HG02973 (cell line): ENCODE results near the gene SLN.

Source experiments
- ATAC-seq: cut with Tn5 transposase; IDR thresholded peaks from one replicate; pipeline ENCODE4 v1.9.1; 2021; ENCODE audit warnings: moderate library complexity; ENCODE audit not compliant: unreplicated experiment

Gene SLN

DNA sequence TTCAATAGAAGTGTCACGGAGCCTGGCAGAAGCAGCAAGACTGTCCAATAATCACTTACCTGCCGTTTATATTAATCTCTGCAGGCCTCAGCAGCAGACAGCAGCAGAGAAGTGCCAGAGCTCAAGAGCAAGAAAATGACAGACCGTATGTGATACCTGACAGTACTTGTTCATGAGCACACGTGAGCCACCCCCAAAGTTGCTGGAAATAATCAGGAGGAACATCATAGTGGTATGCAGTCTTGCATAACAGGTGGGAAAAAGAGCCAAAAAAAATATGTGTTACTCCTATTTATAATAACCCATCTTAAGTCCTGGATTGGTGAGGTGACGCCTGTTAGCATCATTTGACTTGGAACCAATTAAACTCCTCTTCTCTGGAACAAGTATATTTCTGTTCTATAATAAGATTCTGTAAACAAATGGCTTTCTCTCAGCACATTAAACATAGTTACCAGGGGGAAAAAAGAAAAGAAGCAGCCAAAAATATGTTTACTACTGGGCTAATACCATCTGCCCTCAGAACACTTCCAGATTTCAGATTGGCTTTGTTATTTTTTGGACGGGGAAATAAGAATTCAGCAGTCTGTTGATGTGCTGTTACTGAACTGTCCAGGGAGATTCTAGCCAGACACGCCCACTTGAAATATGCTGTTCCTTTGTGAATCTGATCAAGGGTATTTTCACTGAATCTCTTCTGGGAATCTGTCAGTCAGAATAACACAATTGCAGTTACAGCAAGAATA, 7.9 kb upstream of the SLN start:
- ATAC-seq, result no peak

DNA sequence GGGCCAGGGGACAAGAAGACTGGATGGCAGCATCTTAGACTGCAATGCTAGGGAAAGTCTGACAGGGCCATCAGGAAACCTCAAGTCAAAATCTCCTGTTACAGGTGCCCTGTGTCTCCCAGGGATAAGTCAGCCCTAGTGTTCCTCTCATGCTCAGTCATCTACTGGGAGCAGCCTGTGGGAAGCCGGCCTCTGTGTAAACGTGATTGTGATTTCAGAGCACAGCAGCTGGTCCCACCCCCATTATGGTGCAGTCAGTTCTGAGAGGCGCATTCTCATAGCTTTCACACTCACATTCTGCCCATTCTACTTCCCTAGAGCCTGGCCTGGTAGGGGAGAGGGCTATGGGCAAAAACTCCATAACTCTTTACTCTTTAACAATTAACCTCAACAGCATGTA, 7.2 kb upstream of the SLN start:
- no peak for ATAC-seq

DNA sequence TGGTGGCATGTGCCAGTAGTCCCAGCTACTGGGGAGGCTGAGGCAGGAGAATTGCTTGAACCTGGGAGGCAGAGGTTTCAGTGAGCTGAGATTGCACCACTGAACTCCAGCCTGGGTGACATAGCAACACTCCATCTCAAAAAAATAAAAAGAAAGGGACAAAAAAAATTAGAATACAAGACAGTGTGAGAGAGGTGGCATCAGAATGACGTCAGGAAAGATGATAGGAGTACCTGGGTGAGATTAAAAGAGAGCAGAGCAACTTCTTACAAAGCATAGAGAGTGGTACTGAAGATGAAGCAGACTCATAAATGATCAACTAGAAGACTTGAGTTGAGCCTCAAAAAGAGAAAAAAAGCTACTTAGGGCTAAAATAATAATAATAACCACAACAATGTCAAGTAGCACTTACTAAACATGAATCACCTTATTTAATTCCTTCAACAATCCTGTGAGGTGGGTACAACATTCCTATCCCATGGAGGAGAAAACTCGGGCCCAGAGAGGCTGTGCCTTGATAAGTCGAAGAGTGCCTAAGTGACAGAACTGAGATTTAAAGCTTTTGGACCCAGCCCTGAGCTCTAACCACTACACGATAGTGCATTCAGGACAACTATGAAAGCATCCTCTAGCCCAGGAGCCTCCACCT, 5.2 kb upstream of the SLN start:
- no peak for ATAC-seq

DNA sequence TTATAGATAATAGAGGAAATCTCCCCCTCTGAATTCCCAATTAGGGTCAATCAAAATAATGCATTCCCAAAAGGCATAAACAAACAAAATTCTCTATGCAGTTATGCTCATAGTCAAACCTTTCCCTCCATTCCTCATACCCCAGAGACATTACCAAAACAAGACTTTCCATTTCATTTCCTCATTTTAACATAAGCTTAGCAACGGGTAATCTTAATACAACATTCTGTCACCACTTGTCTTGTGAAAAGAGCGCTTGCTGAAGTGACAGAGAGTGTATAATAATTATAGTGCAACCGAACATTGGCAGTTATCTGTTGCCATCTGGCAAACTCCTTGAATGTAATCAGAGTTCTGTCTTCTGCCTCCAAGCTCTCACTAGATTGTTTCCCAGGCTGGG, 1.2 kb upstream of the SLN start:
- no peak for ATAC-seq

DNA sequence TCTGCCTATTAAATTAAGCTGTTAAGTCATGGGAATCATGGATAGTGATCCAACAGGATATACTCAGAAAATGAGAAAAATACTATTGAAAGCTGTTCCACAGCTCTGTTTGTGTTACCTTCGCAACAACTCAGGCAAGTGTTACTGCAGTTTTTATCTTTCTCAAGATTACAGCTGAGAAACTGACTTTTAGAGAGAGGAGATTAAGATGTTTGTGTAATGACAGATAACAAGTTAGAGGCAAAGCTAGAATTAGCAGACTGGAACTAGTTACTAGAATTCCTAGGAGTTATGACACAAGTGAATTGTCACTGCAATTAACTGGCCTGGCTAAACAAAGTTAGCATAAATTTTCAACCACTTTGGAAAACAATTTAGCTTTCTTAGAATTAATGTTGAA, 1.6 kb downstream of the SLN start:
- ATAC-seq, result no peak

DNA sequence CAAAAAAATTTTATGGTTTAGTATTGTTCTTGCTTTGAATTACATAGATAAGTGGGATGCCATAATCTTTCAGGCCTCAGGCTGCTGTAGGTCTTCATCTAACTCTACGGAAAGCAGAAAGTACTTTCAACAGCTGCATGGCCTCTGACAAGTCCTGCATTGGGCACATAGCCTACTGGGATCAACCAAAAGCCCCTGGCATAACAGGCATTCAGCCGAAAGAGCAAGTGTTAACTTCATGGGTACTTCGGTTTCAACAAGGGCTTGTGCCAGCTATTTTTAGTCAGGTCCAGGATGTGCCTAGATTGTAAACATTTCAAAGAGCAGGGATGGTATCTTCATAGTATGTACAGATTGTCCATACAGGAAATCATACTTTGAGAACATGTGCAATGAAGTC, 3.1 kb downstream of the SLN start:
- no peak for ATAC-seq

DNA sequence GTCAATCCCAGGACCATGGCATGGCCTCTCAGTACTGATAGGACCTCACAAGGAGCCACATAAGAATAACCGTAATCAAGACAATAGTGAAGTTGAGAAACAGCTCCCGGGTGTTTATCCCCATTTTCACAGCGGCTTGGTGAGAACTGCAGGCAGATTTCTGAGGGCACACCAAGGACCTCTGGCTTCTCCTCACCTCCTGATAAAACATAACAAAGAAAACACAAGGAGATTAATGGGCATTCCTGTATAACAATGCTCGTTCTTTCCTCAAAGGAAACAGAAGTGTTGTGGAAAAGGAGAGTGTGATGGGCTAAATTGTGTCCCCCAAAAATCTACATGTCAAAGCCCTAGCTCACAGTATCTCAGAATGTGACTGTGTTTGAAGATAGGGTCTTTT, 4.0 kb downstream of the SLN start:
- ATAC-seq, result no peak

DNA sequence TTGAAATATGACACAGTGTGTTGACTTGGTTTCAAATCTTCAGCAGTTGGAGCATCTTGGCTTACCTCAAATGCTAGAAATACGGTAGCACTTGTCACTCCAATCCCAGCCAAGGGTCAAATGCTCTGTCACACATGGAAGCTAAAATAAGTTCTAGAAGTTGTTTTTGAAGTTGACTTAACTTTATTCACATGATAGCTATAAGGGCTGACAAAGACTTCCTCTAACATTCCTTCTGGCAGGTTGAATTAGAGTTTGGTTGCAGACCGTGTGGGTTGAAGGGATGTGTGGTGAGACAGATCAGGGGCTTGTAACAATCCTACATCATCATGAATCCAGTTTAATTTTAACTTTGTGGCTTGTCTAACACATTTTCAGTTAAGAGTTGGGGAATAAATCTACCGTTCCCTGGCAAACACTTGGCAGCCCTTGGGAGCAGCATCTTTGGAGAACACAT, 4.6 kb downstream of the SLN start:
- no peak for ATAC-seq

DNA sequence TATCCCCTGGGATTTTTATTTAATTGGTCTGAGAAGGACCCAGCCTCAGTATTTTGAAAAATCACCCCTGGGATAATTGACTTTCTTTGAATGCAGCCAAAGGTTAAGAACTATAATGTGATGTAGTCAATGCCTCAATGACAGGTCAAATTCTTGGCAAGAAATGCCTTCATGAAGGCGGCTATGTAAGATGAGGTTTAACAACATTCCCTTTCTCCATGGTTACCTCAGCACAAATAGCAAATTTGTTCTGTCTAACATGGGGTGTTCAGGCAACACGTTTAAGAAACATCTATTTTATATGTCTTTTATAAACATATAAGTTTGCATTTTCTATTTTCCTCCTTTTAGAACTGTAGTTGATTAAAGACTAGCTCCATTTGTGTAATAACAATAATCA, 5.3 kb downstream of the SLN start:
- no peak for ATAC-seq

DNA sequence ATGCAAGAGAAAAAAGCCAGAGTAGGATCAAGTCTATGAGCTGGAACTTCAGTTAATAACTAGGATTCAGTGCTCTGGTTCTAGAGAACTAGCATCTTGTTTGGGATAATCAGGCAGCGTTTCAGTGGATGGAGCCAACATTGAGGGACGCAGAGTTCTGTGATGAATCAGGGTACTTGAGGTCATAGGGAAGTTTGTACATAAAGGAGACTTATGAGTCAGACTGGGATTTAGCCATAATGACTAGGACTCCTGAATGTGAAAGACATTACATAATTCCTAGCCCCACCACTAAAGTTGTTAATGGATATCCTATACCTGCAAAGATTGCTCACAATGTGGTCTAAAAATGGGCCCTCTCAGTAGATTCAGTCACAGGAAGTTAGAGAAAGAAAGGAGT, 6.8 kb downstream of the SLN start:
- ATAC-seq, result no peak

DNA sequence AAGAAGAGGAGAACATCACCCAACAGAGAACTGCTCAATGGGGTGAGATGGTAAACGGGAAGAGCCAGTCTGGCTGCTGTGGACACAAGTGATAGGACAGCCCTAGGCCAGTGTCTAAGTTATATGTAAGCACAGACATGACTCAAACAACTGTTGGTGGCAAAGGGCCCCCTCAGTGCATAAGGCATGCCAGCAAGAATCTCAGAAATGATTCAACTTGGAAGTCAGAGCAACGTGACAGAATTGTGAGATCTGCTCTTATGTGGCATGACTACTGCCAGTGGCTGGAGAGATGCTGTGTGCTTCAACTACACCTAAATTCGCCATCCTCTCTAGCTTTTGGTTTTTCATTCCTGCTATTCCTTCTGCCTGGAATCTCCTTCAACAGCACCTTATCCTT, 7.4 kb downstream of the SLN start:
- ATAC-seq, result no peak

DNA sequence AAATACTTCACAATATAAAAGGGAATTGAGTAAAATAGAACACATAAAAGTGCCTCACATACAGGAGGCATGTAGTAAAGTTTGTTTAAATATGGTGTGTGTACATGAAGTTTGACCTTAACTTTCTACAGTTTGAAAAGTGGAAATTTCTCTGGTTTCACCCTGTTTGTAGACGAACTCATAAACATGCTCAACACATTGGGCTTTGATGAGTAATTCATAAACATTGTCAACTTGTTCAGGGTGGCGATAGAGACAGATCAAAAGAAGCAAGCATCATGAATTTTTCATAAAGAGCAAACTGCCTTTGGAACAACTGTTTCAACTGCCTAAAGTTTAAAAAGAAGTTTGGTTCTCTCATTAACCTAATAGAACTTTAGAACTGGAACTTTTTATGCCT, 9.1 kb downstream of the SLN start:
- no peak for ATAC-seq

DNA sequence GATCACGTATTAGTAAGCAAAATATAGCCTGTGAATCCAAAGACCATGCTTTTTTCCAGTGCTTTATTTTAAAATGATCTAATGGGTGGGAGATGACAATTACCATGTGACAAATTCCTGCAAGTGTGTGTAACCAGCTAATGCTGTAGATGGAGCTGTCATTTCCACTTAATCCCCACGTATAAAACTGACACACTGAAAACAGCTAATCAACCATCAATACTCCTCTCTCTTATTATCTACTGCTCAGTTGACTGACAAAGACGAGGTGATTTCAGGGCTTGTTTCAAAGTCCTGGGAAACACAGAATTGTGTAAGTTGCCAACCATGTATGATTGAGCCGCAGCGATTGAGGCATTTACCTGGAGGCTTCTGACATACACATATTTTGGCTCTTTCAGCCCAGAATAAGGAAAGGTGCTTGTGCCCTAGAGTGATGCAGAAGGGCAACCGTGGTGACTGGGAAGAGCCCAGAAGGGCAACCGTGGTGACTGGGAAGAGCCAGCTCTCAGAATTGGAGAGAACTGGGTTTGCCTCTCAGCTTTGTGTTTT, 9.7 kb downstream of the SLN start:
- ATAC-seq, result no peak

DNA sequence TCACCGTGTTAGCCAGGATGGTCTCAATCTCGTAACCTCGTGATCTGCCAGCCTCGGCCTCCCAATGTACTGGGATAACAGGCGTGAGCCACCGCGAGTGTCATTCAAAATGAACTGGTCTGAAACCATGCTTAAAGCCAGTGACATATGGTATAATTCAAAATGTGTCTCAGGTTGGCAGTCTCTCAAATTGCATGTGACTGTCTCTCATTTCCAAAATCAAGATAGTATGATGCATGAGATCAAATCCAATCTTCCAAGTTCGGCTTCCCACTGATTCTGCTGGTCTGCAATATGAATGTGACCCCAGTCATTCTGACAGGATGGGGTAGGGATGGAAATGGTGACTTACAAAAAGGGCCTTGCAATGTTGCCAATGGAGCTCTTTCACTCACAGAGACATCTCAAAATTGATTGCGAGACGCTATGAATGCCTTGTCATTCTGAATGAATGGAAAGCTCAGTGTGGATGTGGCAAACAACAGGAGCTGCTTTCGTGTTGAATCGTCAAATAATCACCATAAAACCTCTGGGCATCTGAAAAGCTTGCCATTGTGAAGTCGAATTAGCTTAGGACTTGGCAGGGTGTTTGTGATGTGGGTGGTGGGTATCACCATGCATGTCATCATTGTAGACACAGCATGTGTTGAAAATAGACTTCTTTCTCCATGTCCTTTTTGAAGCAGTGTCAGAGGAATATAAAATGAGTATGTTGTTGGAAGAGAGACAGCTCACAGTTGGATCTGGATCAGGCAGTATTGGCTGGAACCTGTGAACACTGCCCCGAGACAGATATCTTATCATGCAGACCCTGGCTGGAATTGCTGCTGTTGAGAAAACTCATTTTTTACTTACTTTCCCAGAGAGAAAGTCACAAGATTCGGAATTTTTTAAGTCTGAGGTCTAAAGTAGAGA, 12.2 kb downstream of the SLN start:
- no peak for ATAC-seq

DNA sequence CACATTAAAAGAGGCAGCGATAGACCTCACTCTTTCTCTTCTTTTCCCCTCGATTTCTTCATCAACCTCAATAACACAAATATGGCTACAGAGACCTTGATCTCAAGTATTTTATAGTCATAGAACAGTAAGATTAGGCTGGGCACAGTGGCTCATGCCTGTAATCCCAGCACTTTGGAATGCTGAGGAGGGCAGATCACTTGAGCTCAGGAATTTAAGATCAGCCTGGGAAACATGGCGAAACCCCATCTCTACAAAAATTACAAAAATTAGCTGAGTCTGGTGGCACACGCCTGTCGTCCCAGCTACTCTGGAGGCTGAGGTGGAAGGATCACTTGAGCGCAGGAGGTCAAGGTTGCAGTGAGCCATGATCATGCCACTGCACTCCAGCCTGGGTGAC, 14.6 kb downstream of the SLN start:
- ATAC-seq, result no peak

DNA sequence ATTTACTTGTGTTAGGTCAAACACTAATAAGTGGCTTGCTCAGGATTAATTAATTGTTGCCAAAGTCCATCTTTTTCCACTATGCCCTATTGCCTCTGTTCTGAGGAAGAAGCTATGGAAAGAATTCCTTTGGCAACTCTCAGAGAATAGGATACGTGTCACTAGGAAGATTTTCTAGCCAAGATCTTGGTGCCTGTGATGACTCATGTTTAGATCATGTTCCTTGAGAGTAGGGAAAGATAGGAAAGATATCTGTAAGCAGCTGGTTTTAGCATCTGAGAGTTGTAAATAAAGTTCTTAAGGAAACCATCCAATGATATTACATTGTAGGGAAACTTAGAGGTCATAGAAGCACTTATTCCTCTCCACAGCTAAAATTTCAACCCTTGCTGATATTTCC, 15.7 kb downstream of the SLN start:
- no peak for ATAC-seq

DNA sequence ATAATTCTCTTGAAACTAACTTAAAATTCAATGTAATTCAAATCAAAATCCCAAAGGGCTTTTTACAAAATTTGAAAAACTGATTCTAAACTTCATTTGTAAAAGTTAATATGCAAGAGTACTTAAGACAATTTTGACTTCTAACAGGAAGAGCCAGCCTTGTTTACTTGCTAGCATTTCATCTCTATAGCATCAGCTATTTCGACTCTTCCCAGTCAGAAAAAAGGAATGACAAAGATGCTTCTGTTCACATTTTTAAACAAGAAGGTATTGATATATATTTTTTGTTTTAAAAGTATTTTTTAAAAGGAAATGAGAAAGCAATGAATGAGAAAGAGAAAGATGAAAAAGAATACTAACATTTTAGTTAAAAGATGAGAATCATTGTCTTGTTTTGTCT, 16.4 kb downstream of the SLN start:
- no peak for ATAC-seq

DNA sequence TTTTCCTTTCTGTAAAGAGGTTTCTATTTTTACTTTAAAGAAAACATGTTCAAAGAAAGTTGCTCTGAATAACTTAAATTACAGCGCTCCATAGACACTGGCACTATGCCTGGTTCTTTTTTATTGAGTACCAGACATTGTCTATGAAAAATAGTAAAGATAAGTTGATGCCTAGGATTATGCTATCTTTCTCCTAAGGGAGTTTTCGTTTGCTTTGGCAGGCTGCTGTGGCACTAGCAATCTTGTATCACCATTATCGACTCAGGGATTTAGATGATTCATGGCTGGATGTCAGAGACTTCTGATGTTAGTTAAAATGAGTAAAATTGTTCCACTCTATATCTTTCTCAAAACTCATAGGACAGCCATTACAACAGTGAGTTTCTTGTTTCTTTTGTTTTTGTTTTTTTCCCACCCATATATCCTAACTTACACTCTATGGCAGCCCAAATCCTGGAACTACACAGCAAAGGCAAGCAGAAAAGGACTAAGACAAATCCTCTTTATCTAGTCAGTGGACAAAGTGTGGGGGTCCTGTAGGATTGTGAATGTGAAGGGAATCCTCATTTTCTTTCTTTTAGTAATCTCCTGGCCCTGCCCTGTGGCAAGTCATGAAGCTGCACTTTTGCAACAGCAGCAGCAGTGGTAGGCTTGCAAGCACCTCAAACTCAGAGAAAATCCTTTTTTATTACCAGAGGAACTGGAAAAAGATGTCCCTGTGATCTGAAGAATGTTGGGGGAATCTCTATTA, 20.7 kb downstream of the SLN start:
- no peak for ATAC-seq

DNA sequence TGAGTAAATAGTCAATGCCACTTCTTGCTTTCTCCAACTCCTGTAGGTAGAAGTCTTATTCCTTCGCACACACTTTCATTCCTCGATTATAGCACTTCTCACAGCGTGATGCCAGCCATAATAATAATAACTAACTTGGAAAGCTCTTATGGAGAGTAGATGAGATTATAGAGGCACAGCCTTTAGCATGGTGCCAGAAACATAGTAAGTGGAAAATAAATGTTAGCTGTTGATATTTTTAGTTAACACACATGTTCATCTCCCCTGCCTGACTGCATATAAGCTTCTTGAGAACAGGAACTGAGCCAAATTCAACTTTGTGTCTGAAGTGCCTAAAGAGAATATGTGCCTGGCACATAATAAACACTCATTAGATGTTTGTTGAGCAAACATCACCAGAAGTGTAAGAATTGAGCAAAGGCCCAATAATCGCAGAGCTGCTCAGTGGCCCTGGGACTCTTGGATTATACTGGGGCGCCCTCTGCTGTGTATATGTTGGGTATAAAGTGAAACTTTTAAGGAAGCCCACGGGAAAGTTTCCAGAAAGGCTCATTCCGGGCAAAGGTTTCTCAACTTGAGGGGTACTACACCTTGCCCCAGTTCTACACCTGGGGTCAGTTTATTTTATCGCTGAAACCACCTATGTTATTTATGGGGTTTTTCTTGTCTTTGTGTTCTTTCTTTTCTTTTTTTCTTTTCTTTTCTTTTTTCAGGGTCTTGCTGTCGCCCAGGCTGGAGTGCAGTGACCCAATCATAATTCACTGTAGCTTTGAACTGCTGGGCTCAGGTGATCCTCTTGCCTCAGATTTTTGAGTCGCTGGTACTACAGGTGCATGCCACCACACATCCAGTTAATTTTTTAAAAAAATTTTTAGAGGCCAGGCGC, 22.3 kb downstream of the SLN start:
- peak; percentile 78 for ATAC-seq
